HG03103 (cell line): Measurements from ENCODE around the gene SCGB3A1.

Experiments
- ATAC-seq: cut with Tn5 transposase; IDR thresholded peaks from one replicate; pipeline ENCODE4 v1.9.1; 2021; ENCODE audit warnings: low read depth; ENCODE audit not compliant: unreplicated experiment

SCGB3A1 gene

DNA sequence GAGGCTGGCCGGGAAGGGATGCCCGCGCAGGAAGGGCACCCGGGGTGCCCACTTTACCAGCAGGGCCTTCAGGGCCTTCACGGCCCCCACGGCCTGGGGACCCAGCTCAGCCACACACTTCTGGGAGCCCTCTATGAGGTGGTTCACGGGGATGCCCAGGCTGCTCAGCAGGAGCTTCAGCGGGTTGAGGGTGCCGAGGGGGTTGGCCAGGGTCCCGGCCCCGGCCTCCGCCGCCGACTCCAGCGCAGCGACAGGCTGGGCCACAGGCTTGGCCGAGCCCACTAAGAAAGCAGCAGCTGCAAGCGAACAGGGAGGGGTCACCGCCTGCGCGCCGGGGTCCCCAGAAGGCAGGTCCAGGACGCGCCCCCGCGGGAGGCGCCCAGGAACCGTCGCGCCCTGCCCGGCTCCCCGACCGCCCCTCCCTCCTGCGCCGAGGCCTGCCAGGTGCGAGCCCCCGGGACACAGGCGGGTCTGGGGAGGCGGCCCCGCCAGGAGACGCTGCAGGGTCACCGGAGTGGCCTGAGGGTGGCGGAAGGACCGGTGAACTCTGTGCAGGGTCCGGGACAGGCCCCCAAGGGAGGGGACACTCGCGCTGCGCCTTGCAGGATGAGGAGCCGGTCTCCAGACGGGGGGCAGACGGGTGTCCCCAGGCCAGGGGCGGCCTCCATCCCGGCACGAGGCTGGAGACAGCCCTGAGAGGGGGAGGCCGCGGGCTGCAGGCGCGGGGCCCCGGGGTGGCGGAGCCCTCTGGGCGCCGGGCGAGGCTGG lies 572 bp downstream of the SCGB3A1 start:
- no peak for ATAC-seq

DNA sequence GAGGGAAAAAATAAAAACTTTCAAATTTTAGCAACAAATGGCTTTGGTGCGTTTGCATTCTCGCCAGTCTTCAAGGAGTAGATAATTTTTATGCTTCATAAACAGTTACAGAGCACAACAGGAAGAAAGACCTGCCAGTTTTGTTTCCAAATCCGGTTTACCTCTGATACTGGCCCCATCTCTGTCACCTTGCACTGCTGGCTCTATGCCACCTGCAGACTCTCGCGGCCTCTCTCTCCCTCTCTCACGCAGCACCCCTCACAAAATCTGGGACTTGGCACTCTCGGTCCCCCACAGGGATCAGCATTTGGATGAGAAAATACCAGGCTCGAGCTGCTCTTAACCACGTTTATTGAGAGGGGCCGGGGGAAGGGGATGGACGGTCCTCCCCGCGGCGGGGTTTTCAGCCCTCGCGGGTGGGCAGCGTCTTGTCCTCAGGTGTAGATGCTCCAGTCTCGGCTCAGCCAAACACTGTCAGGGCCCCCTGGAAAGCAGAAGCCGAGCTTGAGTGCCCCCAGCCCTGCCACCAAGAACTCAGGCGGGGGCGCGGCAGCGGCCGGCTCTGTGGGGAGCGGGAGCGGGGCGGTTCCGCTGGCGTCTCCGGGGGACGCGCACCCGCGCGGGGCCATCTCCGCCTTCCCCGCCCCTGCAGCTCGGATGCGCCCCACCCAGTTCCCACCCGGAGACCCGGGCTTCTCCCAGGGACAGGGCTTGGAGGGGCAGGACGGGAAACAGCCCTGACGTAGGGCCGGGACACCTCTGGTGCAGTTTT lies 1.3 kb downstream of the SCGB3A1 start:
- no peak for ATAC-seq

DNA sequence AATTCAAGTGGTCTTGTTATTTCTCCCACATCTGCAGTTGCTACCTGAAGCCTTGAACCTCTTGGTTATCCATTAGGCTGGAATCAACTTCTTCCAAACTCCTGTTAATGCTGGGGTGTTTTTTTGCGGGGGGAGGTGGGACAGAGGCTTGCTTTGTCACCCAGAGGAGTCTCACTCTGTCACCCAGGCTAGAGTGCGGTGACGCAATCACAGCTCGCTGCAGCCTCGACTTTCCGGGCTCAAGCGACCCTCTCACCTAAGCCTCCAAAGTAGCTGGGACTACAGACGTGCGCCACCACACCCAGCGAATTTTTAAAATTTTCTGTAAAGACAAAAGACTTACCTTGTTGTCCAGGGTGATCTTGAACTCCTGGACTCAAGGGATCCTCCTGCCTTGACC lies 4.4 kb downstream of the SCGB3A1 start:
- ATAC-seq: no peak

DNA sequence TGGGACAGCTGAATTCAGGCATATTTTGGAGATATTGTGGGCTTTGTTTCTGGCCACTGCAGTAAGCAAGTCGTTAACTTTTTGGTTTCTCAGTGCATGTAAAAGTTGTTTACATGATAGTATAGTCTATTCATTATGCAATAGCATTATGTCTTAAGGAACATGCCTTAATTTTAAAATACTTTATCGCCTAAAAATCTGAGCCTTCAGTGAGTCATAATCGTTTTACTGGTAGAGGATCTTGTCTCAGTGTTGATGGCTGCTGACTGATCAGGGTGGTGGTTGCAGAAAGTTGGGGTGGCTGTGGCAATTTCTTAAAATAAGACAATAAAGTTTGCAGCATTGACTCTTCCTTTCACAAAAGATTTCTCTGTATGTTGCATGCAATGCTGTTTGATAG lies 5.1 kb downstream of the SCGB3A1 start:
- ATAC-seq: no peak

DNA sequence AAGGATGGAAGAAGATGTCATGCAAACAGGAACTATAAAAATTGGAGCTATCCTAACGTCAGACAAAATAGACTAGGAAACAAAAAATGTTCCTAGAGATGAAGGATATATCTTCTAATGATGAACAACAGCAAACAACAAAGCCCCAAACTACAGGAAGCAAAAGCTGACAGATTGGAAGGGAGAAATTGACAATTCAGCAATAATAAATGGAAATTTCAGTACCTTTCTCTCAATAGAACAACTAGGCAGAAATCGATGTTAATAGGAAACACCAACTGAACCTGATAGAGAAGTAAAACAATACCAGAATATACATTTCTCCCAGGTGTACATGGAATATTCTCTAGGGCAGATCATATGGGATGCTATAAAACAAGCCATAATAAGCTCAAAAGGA lies 7.6 kb downstream of the SCGB3A1 start:
- ATAC-seq: no peak

DNA sequence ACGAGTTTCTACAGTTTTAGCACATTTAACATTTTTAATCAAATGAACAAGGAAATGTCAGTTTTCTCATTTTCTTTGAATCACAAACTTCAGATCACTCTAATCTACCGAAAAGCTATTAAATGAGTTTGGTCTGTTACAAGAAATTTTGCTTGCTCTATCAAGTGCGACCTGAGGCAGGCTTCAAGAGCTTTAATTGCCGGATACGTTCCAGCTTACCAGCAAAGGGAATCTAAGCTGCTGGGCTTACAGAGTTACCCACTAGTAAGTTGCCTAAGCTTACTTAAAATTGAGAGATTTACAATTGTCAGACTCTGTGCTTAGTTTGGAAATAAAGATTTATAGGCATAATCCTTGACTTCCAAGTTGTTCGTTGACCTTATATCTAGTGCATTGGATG lies 10.6 kb downstream of the SCGB3A1 start:
- no peak for ATAC-seq

DNA sequence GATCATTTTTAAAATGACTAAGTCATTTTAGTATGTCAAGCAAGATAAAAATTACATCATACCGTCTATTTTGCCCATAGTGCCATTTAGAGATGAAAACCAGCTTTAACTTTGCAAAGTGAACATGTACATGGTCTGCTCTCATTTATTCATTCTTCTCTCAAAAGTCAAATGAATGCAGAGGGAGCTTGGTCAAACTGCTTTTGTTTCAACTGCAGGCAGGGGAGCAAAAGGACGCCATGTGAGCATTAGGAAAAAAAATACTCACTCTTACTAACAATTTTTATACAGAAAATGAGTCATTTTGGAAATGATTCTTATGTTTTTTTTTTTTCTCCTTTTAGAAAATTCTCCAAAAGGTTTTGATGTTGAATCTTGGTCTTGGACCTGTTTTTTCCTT lies 15.7 kb downstream of the SCGB3A1 start:
- ATAC-seq: no peak

DNA sequence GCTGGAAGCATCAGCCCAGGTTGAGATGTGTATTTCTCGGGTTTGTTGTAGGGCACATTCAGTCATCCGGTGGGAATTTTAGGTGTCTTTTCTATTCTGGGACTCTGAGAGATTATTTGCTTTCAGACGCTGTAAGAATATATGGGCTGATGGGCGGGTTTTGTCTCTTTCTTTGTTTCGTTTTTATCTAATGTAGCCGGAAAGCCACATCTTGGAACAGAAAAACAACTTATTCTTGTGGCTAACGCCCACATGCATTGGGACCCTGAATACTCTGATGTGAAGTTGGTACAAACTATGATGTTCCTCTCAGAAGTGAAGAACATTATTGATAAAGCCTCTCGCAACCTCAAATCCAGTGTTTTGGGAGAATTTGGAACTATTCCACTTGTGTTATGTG lies 22.4 kb downstream of the SCGB3A1 start:
- ATAC-seq: no peak

DNA sequence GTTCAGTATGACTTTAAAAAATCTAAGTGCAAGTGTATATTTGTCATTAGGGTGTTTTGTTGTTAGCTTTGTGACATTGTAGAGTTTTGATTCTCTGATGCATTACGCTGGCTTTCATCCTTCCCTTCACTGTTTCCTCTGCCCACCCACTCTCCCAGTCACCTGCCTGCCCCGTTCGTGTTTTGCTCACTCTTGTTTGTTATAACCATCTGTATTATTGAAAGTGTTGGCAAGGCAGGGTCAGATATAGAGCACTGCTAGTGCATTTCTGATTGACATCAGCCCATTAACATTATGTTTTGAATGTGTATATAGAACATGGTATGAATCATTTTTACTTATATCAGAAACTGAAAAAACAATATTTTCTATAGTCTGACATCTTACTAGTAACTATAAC lies 27.3 kb downstream of the SCGB3A1 start:
- no peak for ATAC-seq

DNA sequence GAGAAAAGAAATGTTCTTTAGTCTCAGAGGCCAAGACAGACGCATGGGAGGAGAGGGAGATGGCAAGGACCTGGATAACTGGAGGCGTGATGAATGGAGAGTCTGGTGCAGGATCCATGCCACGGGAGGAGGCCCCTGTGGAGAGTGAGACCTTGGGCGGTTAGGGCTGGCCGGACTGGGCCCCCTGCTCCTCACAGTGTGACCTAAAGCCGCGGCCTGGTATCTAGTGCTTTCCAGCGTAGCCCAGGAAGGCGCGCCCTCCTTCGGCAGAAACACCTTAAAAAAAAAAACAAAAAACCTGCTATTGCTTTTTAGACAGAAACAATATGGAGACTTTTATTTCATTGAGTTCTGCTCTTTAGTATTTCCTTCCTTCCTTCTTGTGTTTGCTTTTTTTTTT lies 33.1 kb downstream of the SCGB3A1 start:
- no peak for ATAC-seq

DNA sequence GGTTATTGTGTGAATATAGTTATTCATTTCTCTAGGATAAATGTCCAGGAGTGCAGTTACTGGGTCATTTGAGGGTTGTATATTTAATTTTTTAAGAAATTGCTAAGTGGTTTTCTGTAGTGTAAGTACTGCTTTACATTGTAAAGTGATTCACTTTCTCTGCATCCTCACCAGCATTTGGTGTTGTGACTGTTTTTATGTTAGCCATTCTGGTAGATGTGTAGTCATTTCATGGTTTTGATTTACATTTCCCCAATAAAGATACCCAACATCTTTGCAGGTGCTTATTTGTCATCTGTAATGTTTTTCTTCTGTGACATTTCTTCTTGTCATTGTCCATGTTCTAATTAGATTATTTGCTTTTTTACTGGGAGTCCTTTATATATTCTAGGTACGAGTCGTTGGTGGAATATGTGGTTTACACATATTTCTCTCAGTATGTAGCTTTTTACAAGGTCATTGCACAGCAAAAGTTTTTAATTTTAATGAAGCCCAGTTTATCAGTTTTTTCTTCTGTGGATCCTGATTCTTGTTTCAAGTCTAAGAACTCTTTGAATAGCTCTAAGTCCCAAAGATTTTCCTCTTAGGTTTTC lies 34.0 kb downstream of the SCGB3A1 start:
- ATAC-seq: no peak

DNA sequence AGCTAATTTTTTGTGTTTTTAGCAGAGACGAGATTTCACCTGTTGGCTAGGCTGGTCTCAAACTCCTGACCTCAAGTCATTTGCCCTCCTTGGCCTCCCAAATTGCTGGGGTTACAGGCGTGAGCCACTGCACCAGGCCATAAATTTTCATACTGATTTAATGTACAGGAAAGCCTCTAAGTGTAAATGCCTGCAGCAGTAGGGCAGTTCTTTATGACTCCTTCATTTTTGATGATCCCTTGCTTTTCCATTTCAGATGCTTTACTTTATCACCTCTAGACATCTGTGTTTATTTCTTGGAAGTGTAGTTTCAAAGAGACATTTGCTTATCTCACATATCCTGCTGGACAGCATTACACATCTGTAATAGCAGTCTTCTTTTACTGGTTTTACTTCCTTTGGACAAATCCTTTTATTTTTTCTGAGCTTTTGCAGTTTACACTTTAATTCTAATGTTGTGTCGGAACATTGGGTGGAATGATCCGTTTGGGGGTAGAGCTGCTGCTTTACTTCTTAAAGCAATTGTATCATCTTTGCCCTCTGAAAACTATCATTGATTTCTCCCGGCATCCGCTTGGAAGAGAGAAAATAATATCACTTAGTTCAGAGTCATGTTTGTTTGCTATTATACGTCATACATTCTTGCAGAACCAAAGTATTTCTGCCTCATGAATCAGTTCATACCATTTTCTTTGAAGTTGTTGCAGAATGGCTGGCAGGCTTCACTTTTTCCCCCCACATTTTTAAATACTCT lies 36.0 kb downstream of the SCGB3A1 start:
- no peak for ATAC-seq

DNA sequence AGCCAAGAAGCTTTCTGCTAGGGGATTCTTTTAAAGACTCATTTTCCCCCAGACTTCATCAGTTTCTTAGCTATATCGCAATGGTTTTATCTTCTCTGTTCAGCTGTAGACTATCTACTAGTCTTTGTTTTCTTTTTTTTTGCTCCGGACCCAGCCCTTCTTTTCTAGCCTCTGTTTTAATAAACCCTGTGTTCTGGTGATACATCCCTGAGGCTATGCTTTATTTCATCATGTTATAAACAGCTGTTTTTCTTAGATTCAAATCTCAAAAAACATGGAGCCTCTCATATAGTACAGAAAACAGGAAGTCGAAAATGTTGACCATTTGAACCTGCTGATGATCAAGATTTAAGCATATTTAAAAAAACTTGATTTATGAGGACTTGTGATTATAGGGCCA lies 37.8 kb downstream of the SCGB3A1 start:
- ATAC-seq: no peak

DNA sequence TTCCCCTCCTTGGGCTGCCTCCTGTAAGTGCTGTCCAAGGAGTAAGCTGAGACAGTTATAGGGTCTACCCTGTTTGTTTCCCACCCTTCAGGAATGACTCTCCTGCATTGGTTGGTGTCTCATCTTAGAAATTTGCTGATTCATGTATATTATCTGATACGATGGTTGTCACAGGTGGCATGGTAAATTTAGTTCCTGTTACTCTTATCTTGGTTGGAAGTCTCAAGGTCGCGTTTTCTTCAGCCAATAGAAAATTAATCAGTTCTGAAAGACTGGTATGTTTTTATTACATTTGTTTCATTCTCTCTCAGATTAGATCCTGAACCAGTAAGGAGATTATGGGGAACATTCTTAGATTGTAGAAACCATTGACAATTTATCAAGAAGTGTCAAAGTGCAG lies 42.7 kb downstream of the SCGB3A1 start:
- ATAC-seq: no peak

DNA sequence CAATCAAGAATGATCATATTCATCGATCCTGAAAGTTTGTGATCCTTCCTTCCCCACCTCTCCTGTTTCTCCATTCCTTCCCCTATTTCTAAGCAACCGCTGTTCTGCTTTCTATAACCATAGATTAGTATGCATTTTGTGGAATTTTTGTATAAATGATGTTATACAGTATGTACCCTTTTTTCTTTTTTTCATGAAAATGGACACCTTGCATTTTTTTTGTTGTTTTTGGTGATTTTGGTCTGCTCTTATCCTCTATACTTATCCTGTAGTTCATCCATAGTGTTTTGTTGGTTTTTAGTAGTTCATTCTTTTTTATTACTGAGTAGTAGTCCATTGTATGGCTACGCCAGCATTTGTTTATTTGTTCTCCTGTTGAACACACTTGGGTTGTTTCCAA lies 46.1 kb downstream of the SCGB3A1 start:
- no peak for ATAC-seq

DNA sequence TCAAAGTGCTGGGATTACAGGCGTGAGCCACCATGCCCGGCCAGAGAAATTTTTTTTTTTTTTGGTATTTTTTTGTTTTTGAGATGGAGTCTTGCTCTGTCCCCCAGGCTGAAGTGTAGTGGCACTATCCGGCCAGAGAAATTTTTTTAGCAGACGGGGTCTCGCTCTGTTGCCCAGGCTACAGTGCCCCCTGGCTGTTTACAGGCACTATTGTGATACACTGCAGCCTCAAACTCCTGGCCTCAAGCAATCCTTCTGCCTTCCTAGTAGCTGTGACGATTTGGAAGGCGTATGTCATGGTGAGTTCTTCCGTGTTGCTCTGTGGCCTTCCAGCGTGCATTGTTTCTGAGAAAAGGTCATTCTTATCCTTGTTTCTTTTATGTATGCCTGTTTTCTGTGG lies 49.6 kb downstream of the SCGB3A1 start:
- ATAC-seq: no peak
